Panc1 (cell line): Measurements from ENCODE around the gene MAFG. TPM values are rescaled to one million over a fixed set of nuclear protein-coding genes. Genes with fewer than 3 reads are reported as not detected.

Experiments
- ATAC-seq: fragments of 200-7000 bp; cut with Tn5 transposase; 2 replicates; pipeline ENCODE4 v1.9.1; 2020; ENCODE audit warnings: mild to moderate bottlenecking, moderate library complexity
- BruUV-seq: library from RNA; stranded (reverse); fragments of 400-500 nt; replicated peaks from 2 replicates; lab custom pipeline; 2021; lab: Mats Ljungman, UMichigan
- CTCF ChIA-PET: fragments of 300-600 bp; sonication (Branson Sonifier 250); formaldehyde crosslinking; loops from one replicate; lab custom pipeline; 2022; ENCODE audit warnings: antibody characterized with exemption; lab: Charles Lee
- POLR2A ChIA-PET: fragments of 300-600 bp; sonication (Branson Sonifier 250); formaldehyde crosslinking; loops from one replicate; lab custom pipeline; 2022; ENCODE audit warnings: antibody characterized with exemption; lab: Charles Lee
- DNase-seq: peaks from one replicate; pipeline ENCODE4 v3.0.0-alpha.2; 2010; ENCODE audit warnings: low read depth, low spot score
- H3K27ac ChIP-seq: 2 replicates; pipeline ENCODE4 v1.5.1; 2011; ENCODE audit warnings: mild to moderate bottlenecking, low read length, inconsistent platforms
- H3K27me3 ChIP-seq: fragments of 200-500 bp; sonication (Bioruptor generic); 2 replicates; pipeline ENCODE4 v1.6.0; 2014; ENCODE audit warnings: low read length, inconsistent platforms; ENCODE audit not compliant: control insufficient read depth, insufficient read depth
- H3K36me3 ChIP-seq: fragments of 200-500 bp; sonication (Bioruptor generic); 2 replicates; pipeline ENCODE4 v1.5.1; 2014; ENCODE audit warnings: inconsistent platforms, mild to moderate bottlenecking, low read length, moderate library complexity; ENCODE audit not compliant: control insufficient read depth, insufficient read depth
- H3K4me1 ChIP-seq: 2 replicates; pipeline ENCODE4 v1.5.1; 2011; ENCODE audit warnings: inconsistent platforms, mild to moderate bottlenecking, low read length, moderate library complexity; ENCODE audit not compliant: control insufficient read depth, insufficient read depth
- H3K4me3 ChIP-seq, 2 experiments: 2 replicates each; pipeline ENCODE4 v1.5.1; 2011 to 2012; ENCODE audit warnings: low read depth in 2 of 2, low read length in 2 of 2, mild to moderate bottlenecking in 2 of 2, inconsistent platforms in 1 of 2, moderate library complexity in 1 of 2
- H3K9me3 ChIP-seq: fragments of 200-500 bp; sonication (Bioruptor generic); 2 replicates; pipeline ENCODE4 v1.5.1; 2014; ENCODE audit warnings: low read depth, mild to moderate bottlenecking, inconsistent platforms, low read length, moderate library complexity; ENCODE audit not compliant: control insufficient read depth, insufficient read depth
- POLR2AphosphoS5 ChIP-seq: IDR thresholded peaks from 2 replicates; pipeline ENCODE4 v1.6.1; 2012; ENCODE audit warnings: mild to moderate bottlenecking, low read depth, low read length, moderate library complexity
- SIN3A ChIP-seq: IDR thresholded peaks from 2 replicates; pipeline ENCODE4 v1.6.1; 2012; ENCODE audit warnings: low read depth, mild to moderate bottlenecking, low read length, moderate library complexity, borderline replicate concordance; ENCODE audit not compliant: insufficient read depth
- TCF7L2 ChIP-seq: IDR thresholded peaks from 2 replicates; pipeline ENCODE4 v1.6.1; 2011; ENCODE audit warnings: mild to moderate bottlenecking, low read depth, low read length, inconsistent platforms
- in situ Hi-C: cut with HindIII; loops from 2 replicates; pipeline ENCODE4 v1.10.0; 2016; ENCODE audit warnings: low sequenced_read_pairs, low pct_unique_long_range_greater_than_20kb
- intact Hi-C: fragments of 100-400 bp; cut with micrococcal nuclease; formaldehyde crosslinking; loops from one replicate; pipeline ENCODE4 v1.10.0; 2022; ENCODE audit not compliant: unreplicated experiment
- total RNA-seq: library from RNA; stranded (reverse); gene quantifications from one replicate; pipeline ENCODE4 v1.2.1, GENCODE V29; 2021; ENCODE audit not compliant: unreplicated experiment
- TF ChIP-seq, protein P1 (sequence below): fragments of 450-650 bp; IDR thresholded peaks from 2 replicates; pipeline ENCODE4 v1.5.1; 2017; ENCODE audit warnings: mild to moderate bottlenecking
- TF ChIP-seq, protein P2 (sequence below), 2 experiments: IDR thresholded peaks; 2 replicates each; pipeline ENCODE4 v1.6.1; 2011 to 2012; ENCODE audit warnings: low read depth in 2 of 2, control low read depth in 1 of 2, low read length in 1 of 2, mild to moderate bottlenecking in 1 of 2, moderate library complexity in 1 of 2; ENCODE audit not compliant: insufficient read depth in 1 of 2

Gene MAFG
- total RNA-seq, 1 experiment from 2014 or later: 57.0 TPM

DNA sequence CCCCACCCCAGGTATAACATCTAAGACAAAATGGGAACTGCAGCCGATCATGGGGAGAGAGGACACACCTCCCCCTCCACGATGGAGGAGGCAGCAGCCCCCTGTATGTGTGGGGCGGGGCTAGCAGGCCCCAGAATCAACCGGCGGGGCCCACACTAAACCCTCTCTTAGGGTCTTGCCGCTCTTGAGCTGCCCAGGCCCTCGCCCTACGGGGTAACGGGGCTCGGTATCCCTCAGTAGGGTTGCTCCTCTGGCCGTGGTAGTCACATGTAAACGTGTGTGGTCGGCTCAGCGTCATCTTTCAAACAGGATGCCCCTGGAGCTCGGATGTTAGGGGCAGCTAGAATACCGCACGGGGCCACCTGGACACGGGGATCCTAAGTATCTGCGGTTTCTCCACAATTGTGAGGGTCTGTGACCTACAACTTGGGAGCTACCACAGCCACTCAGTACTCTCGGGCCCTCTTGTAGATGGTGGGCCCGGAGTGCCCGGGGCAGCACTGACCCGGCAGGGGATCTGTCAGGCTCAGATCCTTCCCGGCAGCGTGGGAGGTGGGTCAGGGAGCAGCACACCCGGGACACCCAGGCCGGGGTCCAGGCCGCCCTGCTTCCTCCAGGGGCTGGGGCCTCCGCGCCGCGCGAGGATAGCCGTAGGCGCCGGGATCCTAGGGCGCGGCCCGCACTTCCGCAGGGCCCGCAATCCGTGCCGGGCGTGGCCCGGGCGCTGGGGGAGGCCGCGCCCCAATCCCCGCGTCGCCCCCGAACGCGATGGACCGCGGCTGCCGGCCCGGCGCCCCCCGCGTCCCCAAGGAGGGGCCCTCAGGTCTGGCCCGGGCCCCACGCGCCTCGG, 57.2 kb downstream of the MAFG start:
- in situ Hi-C loops (no loop called here), intact Hi-C loops (no loop called here)
- TF ChIP-seq POLR2AphosphoS5: no peak; the same call in 1 of the 2 replicates
- TF ChIP-seq TCF7L2: no peak; the same call in 1 of the 2 replicates
- TF ChIP-seq, protein P1, sequence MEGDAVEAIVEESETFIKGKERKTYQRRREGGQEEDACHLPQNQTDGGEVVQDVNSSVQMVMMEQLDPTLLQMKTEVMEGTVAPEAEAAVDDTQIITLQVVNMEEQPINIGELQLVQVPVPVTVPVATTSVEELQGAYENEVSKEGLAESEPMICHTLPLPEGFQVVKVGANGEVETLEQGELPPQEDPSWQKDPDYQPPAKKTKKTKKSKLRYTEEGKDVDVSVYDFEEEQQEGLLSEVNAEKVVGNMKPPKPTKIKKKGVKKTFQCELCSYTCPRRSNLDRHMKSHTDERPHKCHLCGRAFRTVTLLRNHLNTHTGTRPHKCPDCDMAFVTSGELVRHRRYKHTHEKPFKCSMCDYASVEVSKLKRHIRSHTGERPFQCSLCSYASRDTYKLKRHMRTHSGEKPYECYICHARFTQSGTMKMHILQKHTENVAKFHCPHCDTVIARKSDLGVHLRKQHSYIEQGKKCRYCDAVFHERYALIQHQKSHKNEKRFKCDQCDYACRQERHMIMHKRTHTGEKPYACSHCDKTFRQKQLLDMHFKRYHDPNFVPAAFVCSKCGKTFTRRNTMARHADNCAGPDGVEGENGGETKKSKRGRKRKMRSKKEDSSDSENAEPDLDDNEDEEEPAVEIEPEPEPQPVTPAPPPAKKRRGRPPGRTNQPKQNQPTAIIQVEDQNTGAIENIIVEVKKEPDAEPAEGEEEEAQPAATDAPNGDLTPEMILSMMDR: no peak
- TF ChIP-seq, protein P2, sequence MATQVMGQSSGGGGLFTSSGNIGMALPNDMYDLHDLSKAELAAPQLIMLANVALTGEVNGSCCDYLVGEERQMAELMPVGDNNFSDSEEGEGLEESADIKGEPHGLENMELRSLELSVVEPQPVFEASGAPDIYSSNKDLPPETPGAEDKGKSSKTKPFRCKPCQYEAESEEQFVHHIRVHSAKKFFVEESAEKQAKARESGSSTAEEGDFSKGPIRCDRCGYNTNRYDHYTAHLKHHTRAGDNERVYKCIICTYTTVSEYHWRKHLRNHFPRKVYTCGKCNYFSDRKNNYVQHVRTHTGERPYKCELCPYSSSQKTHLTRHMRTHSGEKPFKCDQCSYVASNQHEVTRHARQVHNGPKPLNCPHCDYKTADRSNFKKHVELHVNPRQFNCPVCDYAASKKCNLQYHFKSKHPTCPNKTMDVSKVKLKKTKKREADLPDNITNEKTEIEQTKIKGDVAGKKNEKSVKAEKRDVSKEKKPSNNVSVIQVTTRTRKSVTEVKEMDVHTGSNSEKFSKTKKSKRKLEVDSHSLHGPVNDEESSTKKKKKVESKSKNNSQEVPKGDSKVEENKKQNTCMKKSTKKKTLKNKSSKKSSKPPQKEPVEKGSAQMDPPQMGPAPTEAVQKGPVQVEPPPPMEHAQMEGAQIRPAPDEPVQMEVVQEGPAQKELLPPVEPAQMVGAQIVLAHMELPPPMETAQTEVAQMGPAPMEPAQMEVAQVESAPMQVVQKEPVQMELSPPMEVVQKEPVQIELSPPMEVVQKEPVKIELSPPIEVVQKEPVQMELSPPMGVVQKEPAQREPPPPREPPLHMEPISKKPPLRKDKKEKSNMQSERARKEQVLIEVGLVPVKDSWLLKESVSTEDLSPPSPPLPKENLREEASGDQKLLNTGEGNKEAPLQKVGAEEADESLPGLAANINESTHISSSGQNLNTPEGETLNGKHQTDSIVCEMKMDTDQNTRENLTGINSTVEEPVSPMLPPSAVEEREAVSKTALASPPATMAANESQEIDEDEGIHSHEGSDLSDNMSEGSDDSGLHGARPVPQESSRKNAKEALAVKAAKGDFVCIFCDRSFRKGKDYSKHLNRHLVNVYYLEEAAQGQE (IDR thresholded peaks at IDR 0.05; ENCODE audit: insufficient read depth in 1 of 2, low read depth in 2 of 2, low read length in 1 of 2): no peak
- no peak for TF ChIP-seq SIN3A
- peak; percentile 1 for ATAC-seq
- H3K9me3 ChIP-seq: no peaks in the 10 kb centered on the region
- H3K36me3 ChIP-seq: peaks cover 9% of the 10 kb centered on the region; the same call in 1 of the 2 replicates
- BruUV-seq: no TSS peak
- H3K27me3 ChIP-seq: no peaks in the 10 kb centered on the region
- ChIA-PET CTCF (no interaction called here), POLR2A (interaction anchor here (0.6 to 0.9 kb wide), 2 partner anchors 149 to 1241 kb away, joined by 3 read pairs; no protein-coding TSS in a partner anchor)
- peaks cover 53% of the 10 kb centered on the region for H3K4me1 ChIP-seq
- H3K27ac ChIP-seq: peak overlapping the region; percentile 98
- no peak for DNase-seq
- peak overlapping the region; percentile 77 to 93 for H3K4me3 ChIP-seq

DNA sequence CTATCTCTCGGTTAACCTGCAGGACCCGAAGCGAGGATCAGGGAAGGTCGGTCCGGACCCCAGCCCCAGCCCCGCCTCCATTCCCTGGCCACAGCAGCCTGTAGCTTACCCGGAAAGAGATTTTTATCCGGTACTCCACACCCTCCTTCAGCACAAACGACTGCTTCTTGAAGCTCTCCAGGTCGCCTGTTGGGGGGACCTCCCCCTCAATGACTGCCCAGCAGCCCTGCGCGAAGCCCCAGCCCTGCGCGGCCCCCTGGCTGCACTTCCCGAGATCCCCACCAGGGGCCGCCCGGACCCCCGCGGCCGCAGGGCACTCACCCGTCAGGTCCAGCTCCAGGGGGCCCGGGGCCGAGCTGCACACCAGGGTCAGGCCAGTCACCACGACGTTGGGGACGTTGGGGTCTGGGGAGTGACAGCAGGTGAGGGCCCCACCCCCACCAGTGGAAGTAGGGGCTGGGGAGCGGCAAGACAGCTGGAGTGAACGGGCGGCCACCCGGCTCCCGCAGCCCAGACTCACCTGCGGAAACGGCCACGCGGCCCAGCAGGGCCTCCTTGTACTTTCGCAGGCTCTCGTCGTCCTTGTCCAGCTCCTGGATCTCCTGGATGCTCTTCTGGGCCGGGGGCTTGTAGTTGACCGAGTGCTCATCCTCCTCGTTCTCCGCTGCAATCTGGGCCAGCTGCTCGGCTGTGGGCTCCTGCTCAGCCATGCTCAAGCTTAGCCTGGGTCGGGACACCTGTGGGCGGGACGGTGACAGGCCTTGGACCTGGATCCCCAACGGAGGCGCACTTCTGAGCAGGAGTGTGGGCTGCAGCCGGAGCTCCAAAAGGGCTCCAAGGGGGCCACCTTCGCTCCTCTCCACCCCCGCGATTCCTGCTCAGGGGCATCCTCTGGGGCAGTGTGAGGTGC, 58.1 kb downstream of the MAFG start:
- CTCF ChIA-PET: interaction anchor here (0.6 kb wide), 1 partner anchor 474 kb away, joined by 7 read pairs; no protein-coding TSS in a partner anchor
- H3K4me3 ChIP-seq: peak overlapping the region; percentile 77 to 93
- POLR2A ChIA-PET: interaction anchor here (0.9 kb wide), 2 partner anchors 56 to 150 kb away, joined by 3 read pairs; no protein-coding TSS in a partner anchor
- in situ Hi-C loops: no loop called here
- ATAC-seq: peak; percentile 9
- no TSS peak for BruUV-seq
- intact Hi-C loops: loop anchor here (10.0 kb wide), 1 partner anchor 155 kb away; the partner anchor contains the start of genes CENPX and LRRC45
- no peaks in the 10 kb centered on the region for H3K27me3 ChIP-seq
- no peaks in the 10 kb centered on the region for H3K9me3 ChIP-seq
- peak overlapping the region; percentile 98 for H3K27ac ChIP-seq
- TF ChIP-seq POLR2AphosphoS5 (no peak), SIN3A (peak; percentile 81; the same call in 1 of the 2 replicates), TCF7L2 (0 out of 2 replicates have a peak, but pooled peaks have one; percentile 4)
- TF ChIP-seq, protein P2 (IDR thresholded peaks at IDR 0.05; ENCODE audit: insufficient read depth in 1 of 2, low read depth in 2 of 2, low read length in 1 of 2): no peak
- TF ChIP-seq, protein P1: peak; percentile 99
- H3K4me1 ChIP-seq: peaks cover 54% of the 10 kb centered on the region
- H3K36me3 ChIP-seq: peaks cover 9% of the 10 kb centered on the region; the same call in 1 of the 2 replicates
- DNase-seq: no peak
